Peyer's patch (tissue), 4 donors: ENCODE measurements around the gene DENND2D. TPM values are rescaled to one million over a fixed set of nuclear protein-coding genes. Genes with fewer than 3 reads are reported as not detected.

Source experiments
- DNase-seq, 3 donors: peaks; one replicate each; pipeline ENCODE4 v3.0.0-alpha.2; 2017 to 2019
- H3K27ac ChIP-seq, 4 donors: fragments of 200-600 bp; sonication (generic); one replicate each; pipeline ENCODE4 v1.5.1; 2016 to 2019
- H3K27me3 ChIP-seq, 2 donors: fragments of 200-600 bp; sonication (generic); one replicate each; pipeline ENCODE4 v1.5.1; 2019
- H3K36me3 ChIP-seq, 3 donors: fragments of 200-600 bp; sonication (generic); one replicate each; pipeline ENCODE4 v1.5.1; 2016 to 2019
- H3K4me1 ChIP-seq, 4 donors: fragments of 200-600 bp; sonication (generic); one replicate each; pipeline ENCODE4 v1.5.1; 2016 to 2019
- H3K4me3 ChIP-seq, 4 donors: fragments of 200-600 bp; sonication (generic); 1 replicate in 3 of 4; 2 replicates in 1 of 4; pipeline ENCODE4 v1.5.1; 2016 to 2019; ENCODE audit warnings: mild to moderate bottlenecking in 1 of 4
- H3K9me3 ChIP-seq, 4 donors: fragments of 200-600 bp; sonication (generic); one replicate each; pipeline ENCODE4 v1.5.1; 2016 to 2019; ENCODE audit warnings: mild to moderate bottlenecking in 1 of 4
- POLR2A ChIP-seq, 2 donors: fragments of 450-650 bp; IDR thresholded peaks; one replicate each; pipeline ENCODE4 v1.5.1; 2017; ENCODE audit warnings: antibody characterized with exemption in 2 of 2, mild to moderate bottlenecking in 2 of 2, moderate library complexity in 2 of 2
- total RNA-seq, 4 donors: library from RNA; depleted of rRNA; stranded (reverse); fragments of >200 nt; gene quantifications; one replicate each; pipeline ENCODE4 v1.1.0, GENCODE V29; 2016
- TF ChIP-seq, protein P1 (sequence below), 6 experiments: fragments of 450-650 bp in 4 of 6; fragments of 200-600 bp in 2 of 6; sonication (generic) in 1 of 6; IDR thresholded peaks; one replicate each; pipeline ENCODE4 v1.5.1; 2017 to 2019; ENCODE audit warnings: antibody characterized with exemption in 6 of 6, mild to moderate bottlenecking in 3 of 6, moderate library complexity in 1 of 6

DENND2D gene
- total RNA-seq, 4 donors from 2014 or later = 71.3 to 220 (median 86.5) TPM

- Histone ChIP-seq H3K4me1 (peaks cover 0 to 6% (median 0%) of the 10 kb centered on the region in 4 donors), H3K9me3 (no peaks in the 10 kb centered on the region), H3K4me3 (no peak overlapping the region), H3K27ac (no peak overlapping the region), H3K27me3 (no peaks in the 10 kb centered on the region), H3K36me3 (peaks cover 0 to 48% (median 0%) of the 10 kb centered on the region in 3 donors)
- no peak for DNase-seq
- no peak for TF ChIP-seq POLR2A (IDR thresholded peaks at IDR 0.05)
- TF ChIP-seq, protein P1, sequence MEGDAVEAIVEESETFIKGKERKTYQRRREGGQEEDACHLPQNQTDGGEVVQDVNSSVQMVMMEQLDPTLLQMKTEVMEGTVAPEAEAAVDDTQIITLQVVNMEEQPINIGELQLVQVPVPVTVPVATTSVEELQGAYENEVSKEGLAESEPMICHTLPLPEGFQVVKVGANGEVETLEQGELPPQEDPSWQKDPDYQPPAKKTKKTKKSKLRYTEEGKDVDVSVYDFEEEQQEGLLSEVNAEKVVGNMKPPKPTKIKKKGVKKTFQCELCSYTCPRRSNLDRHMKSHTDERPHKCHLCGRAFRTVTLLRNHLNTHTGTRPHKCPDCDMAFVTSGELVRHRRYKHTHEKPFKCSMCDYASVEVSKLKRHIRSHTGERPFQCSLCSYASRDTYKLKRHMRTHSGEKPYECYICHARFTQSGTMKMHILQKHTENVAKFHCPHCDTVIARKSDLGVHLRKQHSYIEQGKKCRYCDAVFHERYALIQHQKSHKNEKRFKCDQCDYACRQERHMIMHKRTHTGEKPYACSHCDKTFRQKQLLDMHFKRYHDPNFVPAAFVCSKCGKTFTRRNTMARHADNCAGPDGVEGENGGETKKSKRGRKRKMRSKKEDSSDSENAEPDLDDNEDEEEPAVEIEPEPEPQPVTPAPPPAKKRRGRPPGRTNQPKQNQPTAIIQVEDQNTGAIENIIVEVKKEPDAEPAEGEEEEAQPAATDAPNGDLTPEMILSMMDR (IDR thresholded peaks at IDR 0.05) = no peak
These were observed 52.0 kb downstream of the DENND2D start for GRCh38 chr1:111148376-111148881.

DNA sequence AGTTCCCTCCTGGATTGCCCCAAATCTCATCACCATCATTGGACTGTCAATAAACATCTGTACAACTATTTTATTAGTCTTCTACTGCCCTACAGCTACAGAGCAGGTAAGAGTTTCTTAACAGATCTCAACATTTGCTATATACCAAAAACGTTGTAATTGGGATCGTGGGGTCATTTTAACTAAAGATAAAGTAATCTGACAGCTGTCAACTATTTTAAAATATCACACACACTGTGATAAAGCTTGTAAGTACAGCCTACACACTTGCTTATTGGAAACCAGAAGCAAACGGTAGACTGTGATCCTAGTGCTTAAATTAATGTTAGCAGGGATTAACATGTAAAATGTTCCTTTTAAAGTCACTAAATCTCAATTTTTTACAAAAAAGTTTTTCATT, 52.5 kb downstream of the DENND2D start:
- no peak overlapping the region for H3K4me3 ChIP-seq
- peaks cover 0 to 6% (median 0%) of the 10 kb centered on the region in 4 donors for H3K4me1 ChIP-seq
- H3K9me3 ChIP-seq = no peaks in the 10 kb centered on the region
- peaks cover 0 to 43% (median 0%) of the 10 kb centered on the region in 3 donors for H3K36me3 ChIP-seq
- no peaks in the 10 kb centered on the region for H3K27me3 ChIP-seq
- TF ChIP-seq, protein P1 (IDR thresholded peaks at IDR 0.05) = no peak
- no peak for TF ChIP-seq POLR2A (IDR thresholded peaks at IDR 0.05)
- H3K27ac ChIP-seq = no peak overlapping the region
- DNase-seq = no peak

- TF ChIP-seq, protein P1 (IDR thresholded peaks at IDR 0.05) = no peak
- no peak for TF ChIP-seq POLR2A (IDR thresholded peaks at IDR 0.05)
- Histone ChIP-seq H3K9me3 (no peaks in the 10 kb centered on the region), H3K27ac (no peak overlapping the region), H3K4me1 (peaks cover 0 to 16% (median 8%) of the 10 kb centered on the region in 4 donors), H3K4me3 (no peak overlapping the region), H3K27me3 (no peaks in the 10 kb centered on the region), H3K36me3 (peaks cover 0 to 33% (median 0%) of the 10 kb centered on the region in 3 donors)
- no peak for DNase-seq
These were observed 54.3 kb downstream of the DENND2D start for GRCh38 chr1:111145963-111146768.

DNA sequence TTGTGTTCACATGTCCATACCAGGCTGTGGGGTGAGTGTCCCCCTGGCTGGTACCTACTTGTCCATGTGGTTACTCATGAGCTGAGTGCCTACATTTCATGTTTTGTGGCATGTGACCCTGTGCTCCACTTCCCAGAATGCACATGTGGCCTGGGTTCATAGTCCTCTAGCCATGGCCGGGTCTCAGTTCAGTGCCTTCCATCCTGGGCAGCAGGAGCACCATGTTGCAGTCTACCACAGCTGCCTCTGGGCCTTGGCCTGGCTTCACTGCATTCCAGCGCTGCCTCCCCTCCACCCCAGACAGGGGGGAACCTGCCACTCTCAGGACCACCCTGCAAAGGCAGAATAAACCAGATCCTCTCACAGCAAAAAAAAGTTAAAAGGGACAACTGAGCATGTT, 54.9 kb downstream of the DENND2D start:
- Histone ChIP-seq H3K27me3 (no peaks in the 10 kb centered on the region), H3K9me3 (no peaks in the 10 kb centered on the region), H3K4me3 (no peak overlapping the region), H3K36me3 (peaks cover 0 to 27% (median 0%) of the 10 kb centered on the region in 3 donors), H3K27ac (no peak overlapping the region), H3K4me1 (peaks cover 0 to 21% (median 9%) of the 10 kb centered on the region in 4 donors)
- TF ChIP-seq POLR2A (IDR thresholded peaks at IDR 0.05) = no peak
- TF ChIP-seq, protein P1 (IDR thresholded peaks at IDR 0.05) = no peak
- no peak for DNase-seq

DNA sequence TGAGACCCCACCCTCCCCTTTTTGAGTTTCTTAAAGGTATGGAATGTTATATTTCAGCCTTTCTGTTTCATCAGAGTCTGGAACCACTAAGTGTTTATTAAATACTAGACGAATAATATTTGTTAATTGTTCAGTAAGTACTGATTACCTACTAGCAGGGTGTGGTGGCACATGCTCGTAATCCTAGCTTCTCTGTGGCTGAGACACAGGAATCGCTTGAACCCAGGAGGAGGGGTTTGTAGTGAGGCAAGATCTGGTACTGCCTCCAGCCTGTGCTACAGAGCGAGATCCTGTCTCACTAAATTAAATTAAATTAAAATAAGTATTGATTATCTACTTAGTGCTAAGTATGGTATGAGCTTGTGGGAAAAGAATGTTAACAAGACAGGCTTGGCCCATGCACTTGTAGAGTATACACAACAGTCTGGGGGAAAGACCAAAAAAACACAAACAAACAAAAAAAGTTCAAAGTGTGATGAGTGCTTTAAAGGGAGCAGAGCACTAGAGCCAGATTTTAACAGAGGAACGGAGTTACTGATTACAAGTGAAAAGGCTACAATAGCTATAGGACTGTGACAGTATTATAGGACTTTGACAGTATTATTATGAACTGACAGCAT, 58.0 kb downstream of the DENND2D start:
- no peak for DNase-seq
- no peaks in the 10 kb centered on the region for H3K36me3 ChIP-seq
- no peak overlapping the region for H3K27ac ChIP-seq

More for the DNA sequence above, 58.0 kb downstream of the DENND2D start:
- peaks cover 0 to 28% (median 9%) of the 10 kb centered on the region in 4 donors for H3K4me1 ChIP-seq
- no peaks in the 10 kb centered on the region for H3K9me3 ChIP-seq
- TF ChIP-seq, protein P1 (IDR thresholded peaks at IDR 0.05) = no peak
- no peak for TF ChIP-seq POLR2A (IDR thresholded peaks at IDR 0.05)
- H3K4me3 ChIP-seq = no peak overlapping the region
- H3K27me3 ChIP-seq = no peaks in the 10 kb centered on the region
